HEK293 (cell line): ENCODE measurements around the gene RAPGEF5.

ENCODE experiments used
- KLF16 ChIP-seq: fragments of 450-650 bp; formaldehyde crosslinking; IDR thresholded peaks from 2 replicates; pipeline ENCODE4 v1.5.1; 2017; ENCODE audit warnings: missing biosample characterization, missing genetic modification characterization
- REPIN1 ChIP-seq: fragments of 450-650 bp; formaldehyde crosslinking; IDR thresholded peaks from 2 replicates; pipeline ENCODE4 v1.5.1; 2017; ENCODE audit warnings: missing biosample characterization, missing genetic modification characterization, low read depth
- YY1 ChIP-seq: fragments of 450-650 bp; formaldehyde crosslinking; IDR thresholded peaks from 2 replicates; pipeline ENCODE4 v1.5.1; 2018; ENCODE audit warnings: missing biosample characterization, missing genetic modification characterization
- ZFP41 ChIP-seq: fragments of 450-650 bp; formaldehyde crosslinking; IDR thresholded peaks from 2 replicates; pipeline ENCODE4 v1.5.1; 2016; ENCODE audit warnings: missing biosample characterization, missing genetic modification characterization, borderline replicate concordance
- ZNF121 ChIP-seq: fragments of 450-650 bp; formaldehyde crosslinking; IDR thresholded peaks from 2 replicates; pipeline ENCODE4 v1.5.1; 2016; ENCODE audit warnings: missing biosample characterization, missing genetic modification characterization
- ZNF423 ChIP-seq: fragments of 450-650 bp; formaldehyde crosslinking; IDR thresholded peaks from 2 replicates; pipeline ENCODE4 v1.5.1; 2016; ENCODE audit warnings: missing biosample characterization, missing genetic modification characterization
- ZNF600 ChIP-seq: fragments of 450-650 bp; formaldehyde crosslinking; IDR thresholded peaks from 2 replicates; pipeline ENCODE4 v1.5.1; 2016; ENCODE audit warnings: missing biosample characterization, missing genetic modification characterization
- ZNF701 ChIP-seq: fragments of 450-650 bp; formaldehyde crosslinking; IDR thresholded peaks from 2 replicates; pipeline ENCODE4 v1.5.1; 2016; ENCODE audit warnings: missing biosample characterization, missing genetic modification characterization
- ZNF768 ChIP-seq: fragments of 450-650 bp; formaldehyde crosslinking; IDR thresholded peaks from 2 replicates; pipeline ENCODE4 v1.5.1; 2018; ENCODE audit warnings: missing biosample characterization, mild to moderate bottlenecking, missing genetic modification characterization
- TF ChIP-seq, protein P1 (sequence below): fragments of 450-650 bp; formaldehyde crosslinking; conservative IDR thresholded peaks from 2 replicates; pipeline ENCODE4 v1.5.1; 2016; ENCODE audit warnings: low read depth, missing biosample characterization, missing genetic modification characterization

DNA sequence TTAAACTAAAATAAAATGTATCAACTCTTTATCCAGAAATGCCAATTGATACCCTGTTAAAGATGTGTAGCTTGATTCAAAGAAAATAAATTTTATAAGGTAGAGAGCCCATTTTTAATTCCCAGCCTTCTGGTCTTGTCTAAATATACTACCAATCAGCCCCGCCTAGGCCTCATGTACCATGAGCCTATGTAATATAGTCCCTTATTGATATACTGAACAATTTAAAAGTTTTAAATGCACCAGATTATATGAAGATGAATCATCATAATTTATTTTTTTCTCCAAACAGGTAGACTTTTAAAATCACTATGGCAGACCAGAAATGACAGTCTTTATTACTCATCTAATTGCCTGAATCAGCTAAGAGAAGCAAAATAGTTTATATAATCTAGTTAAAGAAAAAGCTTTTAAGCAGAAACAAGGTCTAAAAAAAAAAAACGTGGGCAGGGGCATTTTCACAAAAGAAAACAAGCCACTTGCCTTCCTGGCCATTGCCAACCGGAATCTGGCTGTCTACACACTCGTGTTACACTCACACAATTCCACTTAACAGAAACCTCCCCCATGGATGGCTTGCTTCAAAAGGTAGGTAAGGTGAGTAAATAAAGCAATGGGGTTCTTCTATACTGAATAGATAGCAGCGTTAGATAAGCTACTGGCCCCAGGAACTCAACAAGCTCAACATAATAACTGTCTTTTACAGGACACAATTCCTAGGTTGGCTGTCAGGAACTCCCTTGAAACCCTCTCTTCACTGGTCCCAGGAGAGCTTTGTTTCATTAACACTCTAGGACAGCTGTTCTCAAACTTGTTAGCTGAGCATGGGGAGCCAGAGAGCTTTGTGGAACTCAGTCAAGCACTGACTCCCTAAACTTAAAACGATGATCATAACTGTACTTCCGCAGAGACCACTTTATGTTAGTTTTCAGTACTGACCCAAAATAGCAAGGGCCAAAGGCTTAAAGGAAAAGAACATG is 37.2 kb downstream of the RAPGEF5 start:
- TF ChIP-seq ZFP41 (tag by site-specific recombination) (no peak), REPIN1 (no peak), ZNF701 (tag by site-specific recombination) (no peak), ZNF768 (tag by site-specific recombination) (no peak), ZNF423 (tag by site-specific recombination) (no peak), ZNF600 (tag by site-specific recombination) (no peak), KLF16 (tag by site-specific recombination) (no peak), YY1 (tag by site-specific recombination) (no peak), ZNF121 (tag by site-specific recombination) (no peak)
- TF ChIP-seq, protein P1, sequence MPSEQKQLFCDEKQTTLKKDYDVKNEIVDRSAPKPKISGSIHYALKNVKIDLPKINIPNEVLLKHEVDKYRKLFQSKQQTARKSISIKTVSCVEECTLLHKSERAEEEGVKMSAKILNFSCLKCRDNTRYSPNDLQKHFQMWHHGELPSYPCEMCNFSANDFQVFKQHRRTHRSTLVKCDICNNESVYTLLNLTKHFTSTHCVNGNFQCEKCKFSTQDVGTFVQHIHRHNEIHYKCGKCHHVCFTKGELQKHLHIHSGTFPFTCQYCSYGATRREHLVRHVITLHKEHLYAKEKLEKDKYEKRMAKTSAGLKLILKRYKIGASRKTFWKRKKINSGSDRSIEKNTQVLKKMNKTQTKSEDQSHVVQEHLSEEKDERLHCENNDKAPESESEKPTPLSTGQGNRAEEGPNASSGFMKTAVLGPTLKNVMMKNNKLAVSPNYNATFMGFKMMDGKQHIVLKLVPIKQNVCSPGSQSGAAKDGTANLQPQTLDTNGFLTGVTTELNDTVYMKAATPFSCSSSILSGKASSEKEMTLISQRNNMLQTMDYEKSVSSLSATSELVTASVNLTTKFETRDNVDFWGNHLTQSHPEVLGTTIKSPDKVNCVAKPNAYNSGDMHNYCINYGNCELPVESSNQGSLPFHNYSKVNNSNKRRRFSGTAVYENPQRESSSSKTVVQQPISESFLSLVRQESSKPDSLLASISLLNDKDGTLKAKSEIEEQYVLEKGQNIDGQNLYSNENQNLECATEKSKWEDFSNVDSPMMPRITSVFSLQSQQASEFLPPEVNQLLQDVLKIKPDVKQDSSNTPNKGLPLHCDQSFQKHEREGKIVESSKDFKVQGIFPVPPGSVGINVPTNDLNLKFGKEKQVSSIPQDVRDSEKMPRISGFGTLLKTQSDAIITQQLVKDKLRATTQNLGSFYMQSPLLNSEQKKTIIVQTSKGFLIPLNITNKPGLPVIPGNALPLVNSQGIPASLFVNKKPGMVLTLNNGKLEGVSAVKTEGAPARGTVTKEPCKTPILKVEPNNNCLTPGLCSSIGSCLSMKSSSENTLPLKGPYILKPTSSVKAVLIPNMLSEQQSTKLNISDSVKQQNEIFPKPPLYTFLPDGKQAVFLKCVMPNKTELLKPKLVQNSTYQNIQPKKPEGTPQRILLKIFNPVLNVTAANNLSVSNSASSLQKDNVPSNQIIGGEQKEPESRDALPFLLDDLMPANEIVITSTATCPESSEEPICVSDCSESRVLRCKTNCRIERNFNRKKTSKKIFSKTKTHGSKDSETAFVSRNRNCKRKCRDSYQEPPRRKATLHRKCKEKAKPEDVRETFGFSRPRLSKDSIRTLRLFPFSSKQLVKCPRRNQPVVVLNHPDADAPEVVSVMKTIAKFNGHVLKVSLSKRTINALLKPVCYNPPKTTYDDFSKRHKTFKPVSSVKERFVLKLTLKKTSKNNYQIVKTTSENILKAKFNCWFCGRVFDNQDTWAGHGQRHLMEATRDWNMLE: no peak
